ENCODE results near the gene TMEM125. TPM values are rescaled to one million over a fixed set of nuclear protein-coding genes. Genes with fewer than 3 reads are reported as not detected.

TMEM125 gene
- total RNA-seq, 2 donors from 2014 or later: 11.7 to 16.6 TPM

- Mint-ChIP-seq H3K4me3 (no peak overlapping the region), H3K4me1 (peaks cover 5% of the 10 kb centered on the region)
Measured at GRCh38 chr1:43316738-43317520, 47.1 kb downstream of the TMEM125 start.

GRCh38 chr1:43317817-43318471 is 48.2 kb downstream of the TMEM125 start:
- Histone ChIP-seq H3K9me3 (ENCODE audit: control insufficient read depth, low read length) (no peaks in the 10 kb centered on the region), H3K27me3 (ENCODE audit: control insufficient read depth, insufficient read depth, low read length, poor library complexity, severe bottlenecking) (no peaks in the 10 kb centered on the region), H3K4me1 (ENCODE audit: control insufficient read depth, insufficient read depth, low read length) (no peaks in the 10 kb centered on the region), H3K27ac (ENCODE audit: low read depth, low read length) (no peak overlapping the region), H3K9ac (ENCODE audit: extremely low read depth, low read length, poor library complexity, severe bottlenecking) (no peak overlapping the region), H3K36me3 (ENCODE audit: control insufficient read depth, insufficient read depth, low read length) (no peaks in the 10 kb centered on the region), H3K4me3 (ENCODE audit: low read length) (no peak overlapping the region)
- no peaks in the 10 kb centered on the region for H3K27me3 Mint-ChIP-seq (ENCODE audit: insufficient read depth)
- H3K9me3 Mint-ChIP-seq: no peaks in the 10 kb centered on the region
- peaks cover 5% of the 10 kb centered on the region for H3K4me1 Mint-ChIP-seq
- H3K27ac Mint-ChIP-seq: no peak overlapping the region
- WGBS, 2 experiments (ENCODE audit: insufficient coverage in 1 of 2, insufficient read length in 1 of 2): 83 to 91% methylated on average over 2 to 15 of the region's 15 CpGs
- DNase-seq: peak; percentile 52
- TF ChIP-seq CTCF (conservative IDR thresholded peaks at IDR 0.05): no peak
- H3K36me3 Mint-ChIP-seq (ENCODE audit: low read depth): no peaks in the 10 kb centered on the region
- no peak overlapping the region for H3K4me3 Mint-ChIP-seq

More at GRCh38 chr1:43316738-43317520, 47.1 kb downstream of the TMEM125 start:
- Histone ChIP-seq H3K9ac (ENCODE audit: extremely low read depth, low read length, poor library complexity, severe bottlenecking) (no peak overlapping the region), H3K36me3 (ENCODE audit: control insufficient read depth, insufficient read depth, low read length) (no peaks in the 10 kb centered on the region), H3K4me1 (ENCODE audit: control insufficient read depth, insufficient read depth, low read length) (no peaks in the 10 kb centered on the region), H3K9me3 (ENCODE audit: control insufficient read depth, low read length) (no peaks in the 10 kb centered on the region), H3K27me3 (ENCODE audit: control insufficient read depth, insufficient read depth, low read length, poor library complexity, severe bottlenecking) (no peaks in the 10 kb centered on the region), H3K27ac (ENCODE audit: low read depth, low read length) (no peak overlapping the region), H3K4me3 (ENCODE audit: low read length) (no peak overlapping the region)
- Mint-ChIP-seq H3K36me3 (ENCODE audit: low read depth) (no peaks in the 10 kb centered on the region), H3K27ac (no peak overlapping the region), H3K9me3 (no peaks in the 10 kb centered on the region), H3K27me3 (ENCODE audit: insufficient read depth) (no peaks in the 10 kb centered on the region)
- peak; percentile 65 for DNase-seq
- peak; percentile 67 for TF ChIP-seq CTCF (conservative IDR thresholded peaks at IDR 0.05)
- 91 to 93% methylated on average over 10 to 16 of the region's 16 CpGs for WGBS, 2 experiments (ENCODE audit: insufficient coverage in 1 of 2, insufficient read length in 1 of 2)

- H3K9me3 ChIP-seq (ENCODE audit: control insufficient read depth, low read length): no peaks in the 10 kb centered on the region
- no peaks in the 10 kb centered on the region for H3K27me3 ChIP-seq (ENCODE audit: control insufficient read depth, insufficient read depth, low read length, poor library complexity, severe bottlenecking)
- WGBS, 2 experiments (ENCODE audit: insufficient coverage in 1 of 2, insufficient read length in 1 of 2): 88 to 89% methylated on average over 3 to 4 of the region's 4 CpGs
- peak; percentile 24 for DNase-seq
- H3K4me3 ChIP-seq (ENCODE audit: low read length): no peak overlapping the region
- H3K27ac ChIP-seq (ENCODE audit: low read depth, low read length): no peak overlapping the region
- H3K27ac Mint-ChIP-seq: no peak overlapping the region
- H3K36me3 Mint-ChIP-seq (ENCODE audit: low read depth): no peaks in the 10 kb centered on the region
- peaks cover 7% of the 10 kb centered on the region for H3K4me1 Mint-ChIP-seq
- no peak overlapping the region for H3K9ac ChIP-seq (ENCODE audit: extremely low read depth, low read length, poor library complexity, severe bottlenecking)
- no peaks in the 10 kb centered on the region for H3K36me3 ChIP-seq (ENCODE audit: control insufficient read depth, insufficient read depth, low read length)
- no peaks in the 10 kb centered on the region for H3K27me3 Mint-ChIP-seq (ENCODE audit: insufficient read depth)
- no peak overlapping the region for H3K4me3 Mint-ChIP-seq
- H3K9me3 Mint-ChIP-seq: no peaks in the 10 kb centered on the region
- no peaks in the 10 kb centered on the region for H3K4me1 ChIP-seq (ENCODE audit: control insufficient read depth, insufficient read depth, low read length)
- no peak for TF ChIP-seq CTCF (conservative IDR thresholded peaks at IDR 0.05)
Measured at GRCh38 chr1:43318831-43319230, 49.0 kb downstream of the TMEM125 start.

All from endodermal cell (in vitro differentiated cells).